RWPE1 (cell line): ENCODE results near the gene SARS2.
A peak's percentile ranks its signal among the peaks of the same experiment; 100 is the strongest.

Experiments
- CTCF ChIA-PET: fragments of 350-600 bp; sonication (Branson Sonifier 250); formaldehyde crosslinking; extraction: SDS; loops from one replicate; lab custom pipeline; 2021; lab: Yijun Ruan, JAX
- POLR2A ChIA-PET: fragments of 400-600 bp; formaldehyde crosslinking; extraction: SDS; loops from one replicate; lab custom pipeline; 2020; ENCODE audit warnings: antibody characterized with exemption; ENCODE audit not compliant: low non-redundant PET; lab: Yijun Ruan, JAX
- DNase-seq: peaks from one replicate; pipeline ENCODE4 v3.0.0; 2012; ENCODE audit warnings: low spot score
- H3K27ac ChIP-seq: fragments of 450-650 bp; 2 replicates; pipeline ENCODE4 v1.5.1; 2017
- TF ChIP-seq, protein P1 (sequence below): fragments of 450-650 bp; conservative IDR thresholded peaks from 2 replicates; pipeline ENCODE4 v1.5.1; 2017; ENCODE audit warnings: low read depth, mild to moderate bottlenecking

SARS2 gene

DNA sequence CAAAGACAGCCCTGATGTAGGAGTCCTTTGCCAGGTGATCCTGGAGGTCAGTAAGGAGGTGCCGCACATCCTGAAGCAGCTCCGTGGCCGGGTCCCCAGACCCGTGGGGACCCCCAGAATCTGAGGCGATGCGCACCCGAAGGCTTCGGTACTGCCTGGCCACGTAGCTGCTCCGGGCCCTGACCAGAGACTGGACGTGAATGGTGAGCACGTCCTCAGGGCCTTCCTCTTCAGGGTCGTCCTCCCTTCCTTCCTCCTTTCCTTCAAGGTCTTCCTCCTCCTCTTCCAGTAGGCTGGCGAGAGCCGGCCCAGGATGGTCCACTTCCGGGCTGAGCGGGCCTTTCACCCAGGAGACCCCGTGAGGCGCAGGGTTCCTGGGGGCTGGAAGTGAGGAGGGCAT lies 60.0 kb downstream of the SARS2 start:
- POLR2A ChIA-PET: no interaction called here
- no peak for DNase-seq
- TF ChIP-seq, protein P1, sequence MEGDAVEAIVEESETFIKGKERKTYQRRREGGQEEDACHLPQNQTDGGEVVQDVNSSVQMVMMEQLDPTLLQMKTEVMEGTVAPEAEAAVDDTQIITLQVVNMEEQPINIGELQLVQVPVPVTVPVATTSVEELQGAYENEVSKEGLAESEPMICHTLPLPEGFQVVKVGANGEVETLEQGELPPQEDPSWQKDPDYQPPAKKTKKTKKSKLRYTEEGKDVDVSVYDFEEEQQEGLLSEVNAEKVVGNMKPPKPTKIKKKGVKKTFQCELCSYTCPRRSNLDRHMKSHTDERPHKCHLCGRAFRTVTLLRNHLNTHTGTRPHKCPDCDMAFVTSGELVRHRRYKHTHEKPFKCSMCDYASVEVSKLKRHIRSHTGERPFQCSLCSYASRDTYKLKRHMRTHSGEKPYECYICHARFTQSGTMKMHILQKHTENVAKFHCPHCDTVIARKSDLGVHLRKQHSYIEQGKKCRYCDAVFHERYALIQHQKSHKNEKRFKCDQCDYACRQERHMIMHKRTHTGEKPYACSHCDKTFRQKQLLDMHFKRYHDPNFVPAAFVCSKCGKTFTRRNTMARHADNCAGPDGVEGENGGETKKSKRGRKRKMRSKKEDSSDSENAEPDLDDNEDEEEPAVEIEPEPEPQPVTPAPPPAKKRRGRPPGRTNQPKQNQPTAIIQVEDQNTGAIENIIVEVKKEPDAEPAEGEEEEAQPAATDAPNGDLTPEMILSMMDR: no peak
- CTCF ChIA-PET: interaction anchor here (0.5 to 0.7 kb wide), 3 partner anchors 10 to 245 kb away, joined by 3 to 4 read pairs (median 4); no protein-coding TSS in a partner anchor
- H3K27ac ChIP-seq: peak overlapping the region; percentile 42

DNA sequence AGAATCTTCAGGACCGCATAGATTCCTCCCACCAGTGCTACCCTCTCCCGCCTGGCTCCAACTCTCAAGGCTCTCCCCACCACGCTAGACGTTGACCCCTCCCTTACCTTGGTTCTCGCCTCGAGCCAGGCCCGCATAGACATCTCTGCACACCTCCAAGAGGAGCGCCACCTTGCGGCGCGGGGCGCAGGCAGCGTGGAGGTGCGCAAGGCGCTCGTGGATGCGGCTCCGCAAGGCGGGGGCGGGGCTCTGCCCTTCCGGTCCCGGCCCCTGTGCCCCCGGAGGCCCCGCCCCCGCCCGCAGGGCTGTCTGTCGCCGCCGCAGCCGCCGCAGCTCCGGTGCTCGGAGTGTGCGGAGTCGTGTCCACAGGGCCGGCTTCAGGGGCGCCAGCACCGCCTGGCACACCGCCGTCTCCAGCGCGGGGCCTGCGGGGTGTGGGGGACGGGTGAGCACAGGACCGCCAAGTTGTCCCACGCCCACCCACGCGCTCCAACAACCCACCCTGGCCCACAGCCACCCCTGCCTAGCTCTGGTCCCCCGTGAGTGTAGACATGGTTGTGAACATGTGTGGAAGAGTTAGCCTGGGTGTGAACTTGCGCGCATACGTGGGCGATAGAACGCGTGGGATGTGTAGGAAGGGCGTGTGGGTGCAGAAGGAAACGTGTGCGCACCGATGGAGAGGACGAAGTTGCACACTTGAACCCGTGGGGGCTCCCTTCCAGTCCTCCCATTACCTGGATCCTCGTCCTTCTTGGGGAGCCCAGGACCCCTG lies 60.5 kb downstream of the SARS2 start:
- DNase-seq: peak; percentile 20
- H3K27ac ChIP-seq: peak overlapping the region; percentile 42
- CTCF ChIA-PET: interaction anchor here (0.5 to 0.7 kb wide), 3 partner anchors 9 to 245 kb away, joined by 3 to 4 read pairs (median 4); no protein-coding TSS in a partner anchor
- POLR2A ChIA-PET: no interaction called here
- TF ChIP-seq, protein P1: peak; percentile 90

DNA sequence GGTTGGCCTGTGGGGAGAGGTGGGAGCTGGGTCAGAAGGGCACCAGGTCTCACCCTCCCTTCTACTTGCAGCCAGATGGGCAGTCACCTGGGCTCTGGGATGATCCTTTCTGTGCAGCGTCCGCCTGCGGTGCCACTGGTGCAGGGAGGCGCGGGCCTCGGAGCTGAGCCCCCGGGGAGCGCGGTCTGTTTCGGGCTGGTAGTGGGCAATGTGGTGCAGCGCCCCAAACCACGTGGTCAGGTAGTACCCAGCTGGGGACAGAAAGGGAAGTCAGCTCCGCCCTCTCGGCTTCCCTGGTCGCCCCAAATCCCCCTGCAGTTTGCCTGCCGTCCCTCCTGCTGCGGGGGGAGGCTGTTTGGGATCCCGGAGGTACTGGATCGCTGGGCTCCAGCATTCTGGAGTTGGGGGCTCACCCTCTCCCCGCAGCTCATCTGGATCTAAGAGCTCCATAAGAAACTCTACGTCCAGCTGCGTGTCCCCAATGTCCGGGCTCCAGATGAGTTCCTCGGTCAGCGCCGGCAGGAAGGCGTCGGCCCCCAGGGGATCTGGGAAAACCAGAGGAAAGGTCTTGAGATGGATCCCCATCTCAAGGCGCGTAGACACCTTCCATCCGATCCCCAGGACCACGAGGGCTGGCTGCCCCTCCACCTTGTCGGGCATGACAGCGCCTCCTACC lies 61.3 kb downstream of the SARS2 start:
- DNase-seq: no peak
- peak overlapping the region; percentile 42 for H3K27ac ChIP-seq
- CTCF ChIA-PET: interaction anchor here (0.6 to 0.7 kb wide), 2 partner anchors 22 to 96 kb away, joined by 3 to 5 read pairs; no protein-coding TSS in a partner anchor
- TF ChIP-seq, protein P1: no peak
- POLR2A ChIA-PET: interaction anchor here (0.6 kb wide), 1 partner anchor 9 kb away, joined by 4 read pairs; no protein-coding TSS in a partner anchor

DNA sequence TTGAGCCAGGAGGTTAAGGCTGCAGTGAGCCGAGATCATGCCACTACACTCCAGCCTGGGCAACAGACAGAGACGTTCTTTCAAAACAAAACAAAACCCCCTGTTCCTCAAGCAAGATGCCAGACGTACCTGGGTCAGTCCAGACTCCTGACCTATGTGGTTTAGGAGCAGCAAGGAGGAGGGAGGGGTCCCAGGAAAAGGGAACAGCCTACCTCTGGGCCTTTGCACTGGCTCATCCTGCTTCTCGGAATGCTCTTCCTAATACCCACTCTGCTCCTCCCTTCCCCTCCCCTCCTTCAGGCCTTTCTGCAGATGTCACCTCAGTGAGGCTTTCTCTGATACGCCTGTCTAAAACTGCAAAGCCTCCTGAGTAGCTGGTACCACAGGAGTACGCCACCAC lies 62.0 kb downstream of the SARS2 start:
- no peak for DNase-seq
- ChIA-PET CTCF (no interaction called here), POLR2A (interaction anchor here (0.6 kb wide), 1 partner anchor 10 kb away, joined by 4 read pairs; no protein-coding TSS in a partner anchor)
- TF ChIP-seq, protein P1: no peak
- no peak overlapping the region for H3K27ac ChIP-seq

DNA sequence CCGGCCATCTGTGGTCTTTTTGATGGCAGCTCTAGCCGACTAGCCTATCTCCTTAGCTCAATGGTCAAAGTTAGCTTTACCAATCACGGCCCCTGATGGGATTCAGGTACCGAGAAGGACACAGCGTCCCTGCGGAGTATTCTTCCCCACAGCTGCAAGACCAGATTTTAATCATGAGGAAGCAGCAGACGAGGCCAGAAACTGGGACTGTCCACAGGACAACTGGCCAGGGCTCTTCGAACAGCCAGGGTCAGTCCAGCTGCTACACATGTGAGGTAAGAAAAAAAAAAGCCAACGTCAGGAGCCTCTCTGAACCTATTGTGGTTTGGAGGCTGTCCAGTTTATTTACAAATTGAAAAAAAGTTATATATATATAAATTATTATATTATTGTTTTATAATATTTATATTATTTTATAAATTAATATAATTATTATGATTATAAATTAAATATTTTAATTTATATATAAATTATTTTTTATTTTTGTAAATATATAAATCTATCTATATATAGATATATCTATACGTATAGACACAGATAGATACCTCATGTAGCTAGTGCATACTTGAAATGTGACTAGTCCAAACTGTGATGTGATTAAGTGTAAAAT lies 63.3 kb downstream of the SARS2 start:
- TF ChIP-seq, protein P1: no peak
- CTCF ChIA-PET: interaction anchor here (0.6 to 0.8 kb wide), 2 partner anchors 64 to 558 kb away, joined by 3 to 9 read pairs; partner anchors contain the start of genes MRPS12 and SARS2
- DNase-seq: no peak
- H3K27ac ChIP-seq: peak overlapping the region; percentile 12; the same call in 1 of the 2 replicates
- POLR2A ChIA-PET: no interaction called here
